Stomach smooth muscle (tissue), 2 donors: Measurements from ENCODE around the gene UGT1A1.
"Not testable (repeated sequence)": the region's sequence is repeated elsewhere in the genome, so short reads cannot be mapped to it uniquely, and the experiment has no call there.

Source experiments
- H3K27ac ChIP-seq: one replicate; pipeline ENCODE4 v1.7.0; 2013; ENCODE audit warnings: mild to moderate bottlenecking, low read length, inconsistent platforms
- H3K27me3 ChIP-seq, 2 donors: one replicate each; pipeline ENCODE4 v1.7.0; 2013; ENCODE audit warnings: low read length in 2 of 2; ENCODE audit not compliant: insufficient read depth in 2 of 2, control insufficient read depth in 1 of 2
- H3K36me3 ChIP-seq, 2 donors: one replicate each; pipeline ENCODE4 v1.7.0; 2013; ENCODE audit warnings: low read length in 2 of 2; ENCODE audit not compliant: control insufficient read depth in 2 of 2, insufficient read depth in 2 of 2
- H3K4me1 ChIP-seq: one replicate; pipeline ENCODE4 v1.7.0; 2013; ENCODE audit warnings: low read length; ENCODE audit not compliant: control insufficient read depth, insufficient read depth
- H3K4me3 ChIP-seq, 2 donors: one replicate each; pipeline ENCODE4 v1.7.0; 2013; ENCODE audit warnings: low read length in 2 of 2
- H3K9ac ChIP-seq, 2 donors: one replicate each; pipeline ENCODE4 v1.7.0; 2013; ENCODE audit warnings: low read length in 2 of 2, mild to moderate bottlenecking in 1 of 2
- H3K9me3 ChIP-seq, 2 donors: one replicate each; pipeline ENCODE4 v1.7.0; 2013; ENCODE audit warnings: low read length in 2 of 2; ENCODE audit not compliant: control insufficient read depth in 2 of 2
- donor health status: healthy.
- donor health status: Pancreatic carcinoma.

Gene UGT1A1

GRCh38 chr2:233760043-233760442 lies at the start of gene UGT1A1:
Gene UGT1A1 (plus strand): TSS chr2:233760270. CDS start chr2:233760288, 18 bp downstream.
- Histone ChIP-seq H3K4me1 (no peaks in the 10 kb centered on the region), H3K27ac (no peak within 1 kb of the TSS), H3K9me3 (no peaks in the 10 kb centered on the region), H3K4me3 (no peak within 1 kb of the TSS), H3K27me3 (no peaks in the 10 kb centered on the region), H3K36me3 (no peaks in the 10 kb centered on the region), H3K9ac (no peak within 1 kb of the TSS)

- no peak overlapping the region for H3K27ac ChIP-seq
- H3K36me3 ChIP-seq = no peaks in the 10 kb centered on the region
- peaks cover 2 to 5% of the 10 kb centered on the region in 2 donors for H3K27me3 ChIP-seq
- H3K4me3 ChIP-seq = no peak overlapping the region
- H3K9ac ChIP-seq = no peak overlapping the region
- no peaks in the 10 kb centered on the region for H3K9me3 ChIP-seq
- no peaks in the 10 kb centered on the region for H3K4me1 ChIP-seq
These were observed 48.6 kb upstream of the UGT1A1 start for GRCh38 chr2:233711312-233712008.

GRCh38 chr2:233712611-233713261 lies 47.3 kb upstream of the UGT1A1 start, which contains the start of gene UGT1A5:
Gene UGT1A5 (plus strand): TSS chr2:233712907. CDS start chr2:233712992, 85 bp downstream.
- no peak within 1 kb of the TSS for H3K4me3 ChIP-seq

GRCh38 chr2:233713262-233713615 lies 46.8 kb upstream of the UGT1A1 start:
- Histone ChIP-seq H3K36me3 (no peaks in the 10 kb centered on the region), H3K27ac (no peak overlapping the region), H3K27me3 (peaks cover 7 to 11% of the 10 kb centered on the region in 2 donors), H3K4me1 (no peaks in the 10 kb centered on the region), H3K9me3 (no peaks in the 10 kb centered on the region), H3K4me3 (no peak overlapping the region), H3K9ac (no peak overlapping the region)

More at GRCh38 chr2:233712611-233713261, 47.3 kb upstream of the UGT1A1 start, which contains the start of gene UGT1A5:
- Histone ChIP-seq H3K4me1 (no peaks in the 10 kb centered on the region), H3K27ac (no peak within 1 kb of the TSS), H3K9me3 (no peaks in the 10 kb centered on the region), H3K36me3 (no peaks in the 10 kb centered on the region), H3K27me3 (peaks cover 6 to 9% of the 10 kb centered on the region in 2 donors), H3K9ac (no peak within 1 kb of the TSS)

GRCh38 chr2:233714121-233714520 lies 45.9 kb upstream of the UGT1A1 start:
- Histone ChIP-seq H3K4me1 (no peaks in the 10 kb centered on the region), H3K9me3 (no peaks in the 10 kb centered on the region), H3K27me3 (peaks cover 5 to 11% of the 10 kb centered on the region in 2 donors), H3K36me3 (no peaks in the 10 kb centered on the region), H3K4me3 (no peak overlapping the region), H3K9ac (no peak overlapping the region), H3K27ac (no peak overlapping the region)

GRCh38 chr2:233718552-233718951 lies 41.5 kb upstream of the UGT1A1 start, which contains the start of gene UGT1A4:
Gene UGT1A4 (plus strand): TSS chr2:233718736. CDS start chr2:233718821, 85 bp downstream.
- Histone ChIP-seq H3K27me3 (peaks cover 5 to 6% of the 10 kb centered on the region in 2 donors), H3K36me3 (no peaks in the 10 kb centered on the region), H3K9me3 (no peaks in the 10 kb centered on the region), H3K27ac (no peak within 1 kb of the TSS), H3K4me3 (no peak within 1 kb of the TSS), H3K4me1 (no peaks in the 10 kb centered on the region), H3K9ac (no peak within 1 kb of the TSS)

GRCh38 chr2:233728723-233729301 lies 31.3 kb upstream of the UGT1A1 start, which contains the start of gene UGT1A3:
Gene UGT1A3 (plus strand): TSS chr2:233729042. CDS start chr2:233729127, 85 bp downstream.
- no peak within 1 kb of the TSS for H3K9ac ChIP-seq
- no peaks in the 10 kb centered on the region for H3K36me3 ChIP-seq
- no peaks in the 10 kb centered on the region for H3K9me3 ChIP-seq

GRCh38 chr2:233736868-233737653 lies 23.0 kb upstream of the UGT1A1 start:
- not testable (repeated sequence) for H3K4me1 ChIP-seq, H3K9me3 ChIP-seq, H3K27ac ChIP-seq, H3K36me3 ChIP-seq, H3K27me3 ChIP-seq, H3K9ac ChIP-seq, H3K4me3 ChIP-seq

More at GRCh38 chr2:233728723-233729301, 31.3 kb upstream of the UGT1A1 start, which contains the start of gene UGT1A3:
- H3K4me1 ChIP-seq = no peaks in the 10 kb centered on the region
- no peaks in the 10 kb centered on the region for H3K27me3 ChIP-seq
- no peak within 1 kb of the TSS for H3K4me3 ChIP-seq
- no peak within 1 kb of the TSS for H3K27ac ChIP-seq

- Histone ChIP-seq H3K4me1 (no peaks in the 10 kb centered on the region), H3K27me3 (no peaks in the 10 kb centered on the region), H3K36me3 (no peaks in the 10 kb centered on the region), H3K27ac (no peak overlapping the region), H3K9ac (no peak overlapping the region), H3K4me3 (no peak overlapping the region), H3K9me3 (no peaks in the 10 kb centered on the region)
These were observed 19.2 kb upstream of the UGT1A1 start for GRCh38 chr2:233740870-233741269.
